Panc1 (cell line): ENCODE results near the gene CASD1.

ENCODE experiments used
- SIN3A ChIP-seq: IDR thresholded peaks from 2 replicates; pipeline ENCODE4 v1.6.1; 2012; ENCODE audit warnings: low read depth, mild to moderate bottlenecking, low read length, moderate library complexity, borderline replicate concordance; ENCODE audit not compliant: insufficient read depth
- TCF7L2 ChIP-seq: IDR thresholded peaks from 2 replicates; pipeline ENCODE4 v1.6.1; 2011; ENCODE audit warnings: mild to moderate bottlenecking, low read depth, low read length, inconsistent platforms
- TF ChIP-seq, protein P1 (sequence below): fragments of 450-650 bp; IDR thresholded peaks from 2 replicates; pipeline ENCODE4 v1.5.1; 2017; ENCODE audit warnings: mild to moderate bottlenecking
- TF ChIP-seq, protein P2 (sequence below), 2 experiments: IDR thresholded peaks; 2 replicates each; pipeline ENCODE4 v1.6.1; 2011 to 2012; ENCODE audit warnings: low read depth in 2 of 2, control low read depth in 1 of 2, low read length in 1 of 2, mild to moderate bottlenecking in 1 of 2, moderate library complexity in 1 of 2; ENCODE audit not compliant: insufficient read depth in 1 of 2

DNA sequence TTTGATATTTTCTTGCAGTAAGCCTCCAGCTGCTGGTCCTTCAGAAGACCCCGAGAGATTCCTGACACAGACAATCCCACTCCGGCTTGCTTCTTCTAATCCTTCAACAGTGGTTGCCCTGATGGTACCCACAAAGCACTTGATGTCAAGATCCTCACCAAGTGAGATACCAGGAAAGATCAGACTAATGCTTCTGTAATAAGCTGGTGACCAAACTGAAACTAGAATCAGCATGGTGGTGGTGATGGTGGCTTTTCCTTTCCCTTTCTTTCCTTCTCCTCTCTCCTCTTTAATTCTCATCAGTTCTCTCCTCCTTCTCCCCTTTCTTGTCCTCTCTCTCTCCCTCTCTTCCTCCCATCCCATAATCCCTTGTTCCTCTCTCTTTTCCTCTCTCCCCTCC, 25.8 kb upstream of the CASD1 start:
- TF ChIP-seq, protein P1, sequence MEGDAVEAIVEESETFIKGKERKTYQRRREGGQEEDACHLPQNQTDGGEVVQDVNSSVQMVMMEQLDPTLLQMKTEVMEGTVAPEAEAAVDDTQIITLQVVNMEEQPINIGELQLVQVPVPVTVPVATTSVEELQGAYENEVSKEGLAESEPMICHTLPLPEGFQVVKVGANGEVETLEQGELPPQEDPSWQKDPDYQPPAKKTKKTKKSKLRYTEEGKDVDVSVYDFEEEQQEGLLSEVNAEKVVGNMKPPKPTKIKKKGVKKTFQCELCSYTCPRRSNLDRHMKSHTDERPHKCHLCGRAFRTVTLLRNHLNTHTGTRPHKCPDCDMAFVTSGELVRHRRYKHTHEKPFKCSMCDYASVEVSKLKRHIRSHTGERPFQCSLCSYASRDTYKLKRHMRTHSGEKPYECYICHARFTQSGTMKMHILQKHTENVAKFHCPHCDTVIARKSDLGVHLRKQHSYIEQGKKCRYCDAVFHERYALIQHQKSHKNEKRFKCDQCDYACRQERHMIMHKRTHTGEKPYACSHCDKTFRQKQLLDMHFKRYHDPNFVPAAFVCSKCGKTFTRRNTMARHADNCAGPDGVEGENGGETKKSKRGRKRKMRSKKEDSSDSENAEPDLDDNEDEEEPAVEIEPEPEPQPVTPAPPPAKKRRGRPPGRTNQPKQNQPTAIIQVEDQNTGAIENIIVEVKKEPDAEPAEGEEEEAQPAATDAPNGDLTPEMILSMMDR, result no peak
- TF ChIP-seq, protein P2, sequence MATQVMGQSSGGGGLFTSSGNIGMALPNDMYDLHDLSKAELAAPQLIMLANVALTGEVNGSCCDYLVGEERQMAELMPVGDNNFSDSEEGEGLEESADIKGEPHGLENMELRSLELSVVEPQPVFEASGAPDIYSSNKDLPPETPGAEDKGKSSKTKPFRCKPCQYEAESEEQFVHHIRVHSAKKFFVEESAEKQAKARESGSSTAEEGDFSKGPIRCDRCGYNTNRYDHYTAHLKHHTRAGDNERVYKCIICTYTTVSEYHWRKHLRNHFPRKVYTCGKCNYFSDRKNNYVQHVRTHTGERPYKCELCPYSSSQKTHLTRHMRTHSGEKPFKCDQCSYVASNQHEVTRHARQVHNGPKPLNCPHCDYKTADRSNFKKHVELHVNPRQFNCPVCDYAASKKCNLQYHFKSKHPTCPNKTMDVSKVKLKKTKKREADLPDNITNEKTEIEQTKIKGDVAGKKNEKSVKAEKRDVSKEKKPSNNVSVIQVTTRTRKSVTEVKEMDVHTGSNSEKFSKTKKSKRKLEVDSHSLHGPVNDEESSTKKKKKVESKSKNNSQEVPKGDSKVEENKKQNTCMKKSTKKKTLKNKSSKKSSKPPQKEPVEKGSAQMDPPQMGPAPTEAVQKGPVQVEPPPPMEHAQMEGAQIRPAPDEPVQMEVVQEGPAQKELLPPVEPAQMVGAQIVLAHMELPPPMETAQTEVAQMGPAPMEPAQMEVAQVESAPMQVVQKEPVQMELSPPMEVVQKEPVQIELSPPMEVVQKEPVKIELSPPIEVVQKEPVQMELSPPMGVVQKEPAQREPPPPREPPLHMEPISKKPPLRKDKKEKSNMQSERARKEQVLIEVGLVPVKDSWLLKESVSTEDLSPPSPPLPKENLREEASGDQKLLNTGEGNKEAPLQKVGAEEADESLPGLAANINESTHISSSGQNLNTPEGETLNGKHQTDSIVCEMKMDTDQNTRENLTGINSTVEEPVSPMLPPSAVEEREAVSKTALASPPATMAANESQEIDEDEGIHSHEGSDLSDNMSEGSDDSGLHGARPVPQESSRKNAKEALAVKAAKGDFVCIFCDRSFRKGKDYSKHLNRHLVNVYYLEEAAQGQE (IDR thresholded peaks at IDR 0.05; ENCODE audit: insufficient read depth in 1 of 2, low read depth in 2 of 2, low read length in 1 of 2), result no peak
- TF ChIP-seq SIN3A, result no peak
- no peak for TF ChIP-seq TCF7L2
